ENCODE measurements around the gene PKP1.
"Not testable (repeated sequence)": the region's sequence is repeated elsewhere in the genome, so short reads cannot be mapped to it uniquely, and the experiment has no call there.

PKP1 gene

GRCh38 chr1:201282931-201283829 lies at the start of gene PKP1:
Gene PKP1, plus strand, starts transcription at chr1:201283506. Its CDS starts 197 bp downstream, at chr1:201283703.
- H3K9me3 ChIP-seq (ENCODE audit: control insufficient read depth in 1 of 2, low read length in 2 of 2): no peaks in the 10 kb centered on the region
- H3K27me3 ChIP-seq (ENCODE audit: control insufficient read depth in 1 of 2, insufficient read depth in 2 of 2, low read length in 2 of 2): peaks cover 19 to 26% of the 10 kb centered on the region in 2 donors
- no peaks in the 10 kb centered on the region for H3K36me3 ChIP-seq (ENCODE audit: control insufficient read depth in 1 of 2, insufficient read depth in 2 of 2, low read length in 2 of 2)
- peaks cover 8% of the 10 kb centered on the region in 2 donors for H3K4me1 ChIP-seq (ENCODE audit: control insufficient read depth in 1 of 2, insufficient read depth in 2 of 2, low read length in 2 of 2)
- H3K27ac ChIP-seq (ENCODE audit: low read depth, low read length): no peak within 1 kb of the TSS
- H3K9ac ChIP-seq (ENCODE audit: low read depth in 1 of 2, low read length in 2 of 2): no peak within 1 kb of the TSS
- H3K4me3 ChIP-seq (ENCODE audit: low read depth in 1 of 2, low read length in 2 of 2): peak within 1 kb of the TSS in 1 of 2 donors; percentile 43

- H3K36me3 ChIP-seq (ENCODE audit: control insufficient read depth in 1 of 2, insufficient read depth in 2 of 2, low read length in 2 of 2); H3K9me3 ChIP-seq (ENCODE audit: control insufficient read depth in 1 of 2, low read length in 2 of 2); H3K27ac ChIP-seq (ENCODE audit: low read depth, low read length); H3K4me1 ChIP-seq (ENCODE audit: control insufficient read depth in 1 of 2, insufficient read depth in 2 of 2, low read length in 2 of 2); H3K27me3 ChIP-seq (ENCODE audit: control insufficient read depth in 1 of 2, insufficient read depth in 2 of 2, low read length in 2 of 2); H3K9ac ChIP-seq (ENCODE audit: low read depth in 1 of 2, low read length in 2 of 2); H3K4me3 ChIP-seq (ENCODE audit: low read depth in 1 of 2, low read length in 2 of 2): not testable (repeated sequence)
These were observed 43.7 kb upstream of the PKP1 start for GRCh38 chr1:201239646-201240045.

GRCh38 chr1:201240171-201240570 lies 43.1 kb upstream of the PKP1 start:
- no peaks in the 10 kb centered on the region for H3K9me3 ChIP-seq (ENCODE audit: control insufficient read depth in 1 of 2, low read length in 2 of 2)
- no peak overlapping the region for H3K27ac ChIP-seq (ENCODE audit: low read depth, low read length)
- peaks cover 0 to 4% of the 10 kb centered on the region in 2 donors for H3K27me3 ChIP-seq (ENCODE audit: control insufficient read depth in 1 of 2, insufficient read depth in 2 of 2, low read length in 2 of 2)
- no peaks in the 10 kb centered on the region for H3K4me1 ChIP-seq (ENCODE audit: control insufficient read depth in 1 of 2, insufficient read depth in 2 of 2, low read length in 2 of 2)
- no peak overlapping the region for H3K9ac ChIP-seq (ENCODE audit: low read depth in 1 of 2, low read length in 2 of 2)
- H3K4me3 ChIP-seq (ENCODE audit: low read depth in 1 of 2, low read length in 2 of 2): no peak overlapping the region
- H3K36me3 ChIP-seq (ENCODE audit: control insufficient read depth in 1 of 2, insufficient read depth in 2 of 2, low read length in 2 of 2): no peaks in the 10 kb centered on the region

- Histone ChIP-seq H3K36me3 (ENCODE audit: control insufficient read depth in 1 of 2, insufficient read depth in 2 of 2, low read length in 2 of 2) (no peaks in the 10 kb centered on the region), H3K27ac (ENCODE audit: low read depth, low read length) (no peak overlapping the region), H3K9me3 (ENCODE audit: control insufficient read depth in 1 of 2, low read length in 2 of 2) (no peaks in the 10 kb centered on the region), H3K27me3 (ENCODE audit: control insufficient read depth in 1 of 2, insufficient read depth in 2 of 2, low read length in 2 of 2) (peaks cover 0 to 4% of the 10 kb centered on the region in 2 donors), H3K4me1 (ENCODE audit: control insufficient read depth in 1 of 2, insufficient read depth in 2 of 2, low read length in 2 of 2) (no peaks in the 10 kb centered on the region), H3K4me3 (ENCODE audit: low read depth in 1 of 2, low read length in 2 of 2) (no peak overlapping the region), H3K9ac (ENCODE audit: low read depth in 1 of 2, low read length in 2 of 2) (no peak overlapping the region)
These were observed 41.6 kb upstream of the PKP1 start for GRCh38 chr1:201241736-201242135.

- peaks cover 0 to 4% of the 10 kb centered on the region in 2 donors for H3K27me3 ChIP-seq (ENCODE audit: control insufficient read depth in 1 of 2, insufficient read depth in 2 of 2, low read length in 2 of 2)
- H3K4me1 ChIP-seq (ENCODE audit: control insufficient read depth in 1 of 2, insufficient read depth in 2 of 2, low read length in 2 of 2): no peaks in the 10 kb centered on the region
- H3K27ac ChIP-seq (ENCODE audit: low read depth, low read length): no peak overlapping the region
- H3K4me3 ChIP-seq (ENCODE audit: low read depth in 1 of 2, low read length in 2 of 2): no peak overlapping the region
- no peaks in the 10 kb centered on the region for H3K9me3 ChIP-seq (ENCODE audit: control insufficient read depth in 1 of 2, low read length in 2 of 2)
- no peak overlapping the region for H3K9ac ChIP-seq (ENCODE audit: low read depth in 1 of 2, low read length in 2 of 2)
- no peaks in the 10 kb centered on the region for H3K36me3 ChIP-seq (ENCODE audit: control insufficient read depth in 1 of 2, insufficient read depth in 2 of 2, low read length in 2 of 2)
These were observed 38.2 kb upstream of the PKP1 start for GRCh38 chr1:201245082-201245481.

GRCh38 chr1:201248721-201249559 lies 34.4 kb upstream of the PKP1 start:
- H3K27ac ChIP-seq (ENCODE audit: low read depth, low read length): no peak overlapping the region
- no peaks in the 10 kb centered on the region for H3K36me3 ChIP-seq (ENCODE audit: control insufficient read depth in 1 of 2, insufficient read depth in 2 of 2, low read length in 2 of 2)
- no peak overlapping the region for H3K4me3 ChIP-seq (ENCODE audit: low read depth in 1 of 2, low read length in 2 of 2)
- H3K4me1 ChIP-seq (ENCODE audit: control insufficient read depth in 1 of 2, insufficient read depth in 2 of 2, low read length in 2 of 2): no peaks in the 10 kb centered on the region
- H3K27me3 ChIP-seq (ENCODE audit: control insufficient read depth in 1 of 2, insufficient read depth in 2 of 2, low read length in 2 of 2): no peaks in the 10 kb centered on the region
- H3K9ac ChIP-seq (ENCODE audit: low read depth in 1 of 2, low read length in 2 of 2): no peak overlapping the region
- H3K9me3 ChIP-seq (ENCODE audit: control insufficient read depth in 1 of 2, low read length in 2 of 2): no peaks in the 10 kb centered on the region

GRCh38 chr1:201250326-201251011 lies 32.8 kb upstream of the PKP1 start:
- Histone ChIP-seq H3K27ac (ENCODE audit: low read depth, low read length) (no peak overlapping the region), H3K9ac (ENCODE audit: low read depth in 1 of 2, low read length in 2 of 2) (no peak overlapping the region), H3K9me3 (ENCODE audit: control insufficient read depth in 1 of 2, low read length in 2 of 2) (no peaks in the 10 kb centered on the region)

GRCh38 chr1:201251411-201251810 lies 31.9 kb upstream of the PKP1 start:
- Histone ChIP-seq H3K4me1 (ENCODE audit: control insufficient read depth in 1 of 2, insufficient read depth in 2 of 2, low read length in 2 of 2) (no peaks in the 10 kb centered on the region), H3K36me3 (ENCODE audit: control insufficient read depth in 1 of 2, insufficient read depth in 2 of 2, low read length in 2 of 2) (no peaks in the 10 kb centered on the region), H3K9me3 (ENCODE audit: control insufficient read depth in 1 of 2, low read length in 2 of 2) (no peaks in the 10 kb centered on the region), H3K9ac (ENCODE audit: low read depth in 1 of 2, low read length in 2 of 2) (no peak overlapping the region), H3K4me3 (ENCODE audit: low read depth in 1 of 2, low read length in 2 of 2) (no peak overlapping the region), H3K27ac (ENCODE audit: low read depth, low read length) (no peak overlapping the region), H3K27me3 (ENCODE audit: control insufficient read depth in 1 of 2, insufficient read depth in 2 of 2, low read length in 2 of 2) (no peaks in the 10 kb centered on the region)

More at GRCh38 chr1:201250326-201251011, 32.8 kb upstream of the PKP1 start:
- no peaks in the 10 kb centered on the region for H3K4me1 ChIP-seq (ENCODE audit: control insufficient read depth in 1 of 2, insufficient read depth in 2 of 2, low read length in 2 of 2)
- no peaks in the 10 kb centered on the region for H3K27me3 ChIP-seq (ENCODE audit: control insufficient read depth in 1 of 2, insufficient read depth in 2 of 2, low read length in 2 of 2)
- no peak overlapping the region for H3K4me3 ChIP-seq (ENCODE audit: low read depth in 1 of 2, low read length in 2 of 2)
- no peaks in the 10 kb centered on the region for H3K36me3 ChIP-seq (ENCODE audit: control insufficient read depth in 1 of 2, insufficient read depth in 2 of 2, low read length in 2 of 2)

- H3K27ac ChIP-seq (ENCODE audit: low read depth, low read length): no peak overlapping the region
- H3K4me1 ChIP-seq (ENCODE audit: control insufficient read depth in 1 of 2, insufficient read depth in 2 of 2, low read length in 2 of 2): no peaks in the 10 kb centered on the region
These were observed 31.4 kb upstream of the PKP1 start for GRCh38 chr1:201251851-201252430.

More at GRCh38 chr1:201251851-201252430, 31.4 kb upstream of the PKP1 start:
- Histone ChIP-seq H3K9me3 (ENCODE audit: control insufficient read depth in 1 of 2, low read length in 2 of 2) (no peaks in the 10 kb centered on the region), H3K36me3 (ENCODE audit: control insufficient read depth in 1 of 2, insufficient read depth in 2 of 2, low read length in 2 of 2) (no peaks in the 10 kb centered on the region), H3K9ac (ENCODE audit: low read depth in 1 of 2, low read length in 2 of 2) (no peak overlapping the region), H3K27me3 (ENCODE audit: control insufficient read depth in 1 of 2, insufficient read depth in 2 of 2, low read length in 2 of 2) (no peaks in the 10 kb centered on the region), H3K4me3 (ENCODE audit: low read depth in 1 of 2, low read length in 2 of 2) (no peak overlapping the region)

Data from duodenal mucosa (tissue), 2 donors.